Omental fat pad (tissue), 4 donors: Measurements from ENCODE around the gene SLC30A1. TPM values are rescaled to one million over a fixed set of nuclear protein-coding genes. Genes with fewer than 3 reads are reported as not detected.

Experiments used
- ATAC-seq: fragments of 150-250 bp; one replicate; pipeline ENCODE4 v1.9.1; 2016; ENCODE audit warnings: mild to moderate bottlenecking, moderate library complexity; ENCODE audit not compliant: low FRiP score
- DNase-seq: peaks from one replicate; pipeline ENCODE4 v3.0.0-alpha.2; 2019; ENCODE audit warnings: low spot score
- total RNA-seq, 4 donors: library from RNA; depleted of rRNA; stranded (reverse); fragments of >200 nt; gene quantifications; one replicate each; pipeline ENCODE4 v1.1.0, GENCODE V29; 2016
- TF ChIP-seq, protein P1 (sequence below), 3 donors: fragments of 450-650 bp; IDR thresholded peaks; one replicate each; pipeline ENCODE4 v1.5.1; 2016 to 2017; ENCODE audit warnings: antibody characterized with exemption in 3 of 3, mild to moderate bottlenecking in 3 of 3, moderate library complexity in 2 of 3

SLC30A1 gene
- total RNA-seq, 4 donors from 2014 or later, result 21.0 to 66.7 (median 37.1) TPM

DNA sequence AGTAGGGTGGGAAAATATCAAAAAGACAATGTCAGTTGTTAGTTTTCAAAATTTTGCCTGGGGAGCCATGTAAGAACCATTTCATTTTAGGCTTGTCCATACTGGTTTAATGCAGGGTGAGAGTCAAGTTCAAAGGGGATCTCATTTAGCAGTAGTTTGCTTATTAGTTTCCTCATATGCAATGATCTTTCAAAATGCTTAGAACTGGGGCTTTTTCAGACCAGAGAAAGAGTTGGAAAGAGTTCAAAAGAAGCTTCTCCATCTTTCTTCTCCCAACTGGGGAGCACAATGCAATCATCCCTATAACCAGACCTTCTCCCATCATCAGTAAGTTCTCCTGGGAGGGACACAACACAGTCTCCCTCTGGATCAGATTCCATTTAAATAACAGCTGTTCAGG, 16.5 kb upstream of the SLC30A1 start:
- TF ChIP-seq, protein P1, sequence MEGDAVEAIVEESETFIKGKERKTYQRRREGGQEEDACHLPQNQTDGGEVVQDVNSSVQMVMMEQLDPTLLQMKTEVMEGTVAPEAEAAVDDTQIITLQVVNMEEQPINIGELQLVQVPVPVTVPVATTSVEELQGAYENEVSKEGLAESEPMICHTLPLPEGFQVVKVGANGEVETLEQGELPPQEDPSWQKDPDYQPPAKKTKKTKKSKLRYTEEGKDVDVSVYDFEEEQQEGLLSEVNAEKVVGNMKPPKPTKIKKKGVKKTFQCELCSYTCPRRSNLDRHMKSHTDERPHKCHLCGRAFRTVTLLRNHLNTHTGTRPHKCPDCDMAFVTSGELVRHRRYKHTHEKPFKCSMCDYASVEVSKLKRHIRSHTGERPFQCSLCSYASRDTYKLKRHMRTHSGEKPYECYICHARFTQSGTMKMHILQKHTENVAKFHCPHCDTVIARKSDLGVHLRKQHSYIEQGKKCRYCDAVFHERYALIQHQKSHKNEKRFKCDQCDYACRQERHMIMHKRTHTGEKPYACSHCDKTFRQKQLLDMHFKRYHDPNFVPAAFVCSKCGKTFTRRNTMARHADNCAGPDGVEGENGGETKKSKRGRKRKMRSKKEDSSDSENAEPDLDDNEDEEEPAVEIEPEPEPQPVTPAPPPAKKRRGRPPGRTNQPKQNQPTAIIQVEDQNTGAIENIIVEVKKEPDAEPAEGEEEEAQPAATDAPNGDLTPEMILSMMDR (IDR thresholded peaks at IDR 0.05), result no peak
- ATAC-seq (no peak), DNase-seq (no peak)

DNA sequence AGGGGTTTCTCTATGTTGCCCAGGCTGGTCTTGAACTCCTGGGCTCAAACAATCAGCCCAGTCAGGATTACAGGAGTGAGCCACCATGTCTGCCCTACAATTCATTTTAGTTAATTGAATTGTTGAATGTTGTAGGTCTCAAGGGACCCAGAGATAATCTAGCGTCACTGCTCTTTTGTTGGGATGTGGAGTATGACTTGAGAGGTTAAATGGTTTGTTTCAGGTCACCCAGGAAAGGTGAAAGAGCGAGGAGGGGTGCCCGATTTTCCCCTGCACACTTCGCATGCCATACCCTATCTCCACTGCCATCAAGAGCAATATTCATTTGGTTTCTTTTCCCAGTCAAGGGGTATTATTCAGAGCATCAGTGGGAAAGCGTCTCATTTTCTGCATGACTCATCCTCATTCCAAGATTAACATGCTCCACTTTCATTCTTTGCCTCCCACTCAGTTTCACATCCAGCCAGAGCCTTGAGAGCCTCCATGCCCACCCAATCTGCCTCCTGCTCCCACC, 13.1 kb upstream of the SLC30A1 start:
- TF ChIP-seq, protein P1 (IDR thresholded peaks at IDR 0.05), result no peak
- no peak for DNase-seq
- peak; percentile 85 for ATAC-seq

DNA sequence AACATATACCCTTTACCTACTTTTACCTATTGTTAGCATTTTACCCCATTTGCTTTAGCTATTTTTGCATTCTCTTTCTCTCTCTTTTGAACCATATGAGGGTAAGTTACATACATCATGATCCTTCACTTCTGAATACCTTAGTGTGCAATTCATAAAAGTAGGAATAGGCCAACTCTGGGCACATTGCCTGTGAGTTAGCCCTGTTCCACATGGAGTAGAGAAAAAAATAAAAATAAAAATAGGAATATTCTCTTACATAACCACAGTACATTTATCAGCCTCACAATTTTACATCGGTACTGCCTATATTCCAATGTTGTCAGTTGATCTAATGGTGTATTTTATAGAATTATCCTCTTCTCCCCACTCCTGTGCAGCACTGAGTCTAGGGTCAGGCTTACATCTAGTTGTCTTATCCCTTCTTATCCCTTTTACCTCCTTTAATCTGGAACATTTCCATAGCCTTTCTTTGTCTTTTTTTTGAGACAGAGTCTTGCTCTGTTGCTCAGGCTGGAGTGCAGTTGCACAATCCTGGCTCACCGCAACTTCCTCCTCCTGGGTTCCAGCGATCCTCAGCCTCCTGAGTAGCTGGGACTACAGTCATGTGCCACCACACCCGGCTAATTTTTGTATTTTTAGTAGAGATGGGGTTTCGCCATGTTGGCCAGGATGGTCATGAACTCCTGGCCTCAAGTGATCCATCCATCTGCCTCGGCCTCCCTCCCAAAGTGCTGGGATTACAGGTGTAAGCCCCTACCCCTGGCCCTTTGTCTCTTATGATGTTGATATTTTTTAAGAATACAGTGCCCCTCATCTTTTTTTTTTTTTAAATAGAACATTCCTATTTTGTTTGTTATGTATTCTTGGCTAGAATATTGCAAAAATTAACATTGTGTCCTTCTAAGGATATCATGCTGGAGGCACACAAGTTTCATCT, 11.1 kb upstream of the SLC30A1 start:
- no peak for DNase-seq
- TF ChIP-seq, protein P1 (IDR thresholded peaks at IDR 0.05), result no peak
- peak; percentile 62 for ATAC-seq

DNA sequence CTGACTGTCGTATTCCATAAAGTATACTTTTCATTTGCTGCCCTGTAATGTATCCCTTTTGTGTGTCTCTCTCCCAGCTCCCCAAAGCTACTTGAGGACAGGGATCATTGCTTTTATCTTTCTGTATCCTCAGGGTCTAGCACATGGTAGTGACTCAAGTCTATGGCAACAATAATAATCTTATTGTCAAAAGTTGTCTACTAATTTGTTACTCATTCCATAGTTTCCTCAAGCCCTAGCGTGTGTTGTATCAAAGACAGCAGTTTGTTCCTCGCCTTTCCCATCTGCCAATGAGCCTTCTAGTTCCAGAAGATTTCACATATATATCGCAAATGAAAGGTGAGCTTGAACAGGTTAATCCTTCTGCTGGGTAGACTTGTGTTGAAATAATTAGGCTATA, 9.8 kb upstream of the SLC30A1 start:
- DNase-seq (no peak), ATAC-seq (no peak)
- TF ChIP-seq, protein P1 (IDR thresholded peaks at IDR 0.05), result no peak

DNA sequence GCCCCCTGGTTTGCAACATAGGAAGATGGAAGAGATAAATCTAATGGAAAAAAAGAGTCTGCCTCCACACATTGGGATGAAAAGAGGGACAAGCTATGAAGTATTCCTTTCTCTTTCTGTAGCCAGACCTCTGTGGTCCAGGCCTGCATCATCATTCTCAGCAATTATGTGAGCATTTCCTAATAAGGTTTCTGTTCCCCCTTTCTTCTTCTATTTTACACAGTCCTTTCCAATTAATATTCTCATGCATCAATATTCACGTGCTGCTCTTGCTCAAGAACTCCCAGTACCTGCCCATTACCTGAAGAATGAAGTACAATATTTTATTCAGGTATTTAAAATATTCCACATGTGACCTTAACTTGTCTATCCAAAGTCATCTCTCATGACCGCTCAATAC, 8.2 kb upstream of the SLC30A1 start:
- TF ChIP-seq, protein P1 (IDR thresholded peaks at IDR 0.05), result no peak
- no peak for DNase-seq
- ATAC-seq, result no peak

DNA sequence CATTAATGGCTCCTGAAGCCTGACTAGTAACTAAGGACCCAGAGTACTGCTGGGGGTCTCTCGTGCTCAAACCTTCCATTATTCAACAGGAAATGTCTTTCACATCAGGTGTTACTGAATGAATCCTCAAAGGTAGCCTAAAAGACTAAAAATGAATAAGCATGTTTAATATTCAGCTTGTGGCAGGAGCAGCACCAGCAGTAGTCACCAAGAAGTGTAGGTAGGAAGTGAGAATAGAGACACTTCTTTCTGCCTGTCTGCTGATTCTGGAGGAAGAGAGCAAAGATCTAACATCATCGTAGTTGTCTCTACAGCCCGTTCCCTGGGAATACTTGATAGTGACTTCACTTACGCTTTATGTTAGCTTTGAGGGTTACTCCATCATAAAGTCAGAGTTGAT, 7.6 kb upstream of the SLC30A1 start:
- ATAC-seq (no peak), DNase-seq (no peak)
- TF ChIP-seq, protein P1 (IDR thresholded peaks at IDR 0.05), result no peak
